Transverse colon (tissue), 4 donors: ENCODE results near the gene IDI1. TPM values are rescaled to one million over a fixed set of nuclear protein-coding genes. Genes with fewer than 3 reads are reported as not detected.
A peak's percentile ranks its signal among the peaks of the same experiment; 100 is the strongest.
"Not testable (repeated sequence)": the region's sequence is repeated elsewhere in the genome, so short reads cannot be mapped to it uniquely, and the experiment has no call there.

ENCODE experiments used
- DNase-seq: peaks from one replicate; pipeline ENCODE4 v3.0.0-alpha.2; 2019
- H3K27ac ChIP-seq, 4 donors: fragments of 200-600 bp; sonication (generic); 2 replicates each; pipeline ENCODE4 v1.5.1; 2016 to 2018; ENCODE audit warnings: inconsistent platforms in 4 of 4
- H3K27me3 ChIP-seq: fragments of 200-600 bp; sonication (generic); 2 replicates; pipeline ENCODE4 v1.5.1; 2017; ENCODE audit warnings: inconsistent platforms
- H3K36me3 ChIP-seq, 4 donors: fragments of 200-600 bp; sonication (generic); 2 replicates each; pipeline ENCODE4 v1.5.1; 2017 to 2019; ENCODE audit warnings: inconsistent platforms in 4 of 4
- H3K4me1 ChIP-seq, 4 donors: fragments of 200-600 bp; sonication (generic); 2 replicates each; pipeline ENCODE4 v1.5.1; 2017 to 2020; ENCODE audit warnings: inconsistent platforms in 4 of 4
- H3K4me3 ChIP-seq, 4 donors: fragments of 200-600 bp; sonication (generic); 1 replicate in 1 of 4; 2 replicates in 3 of 4; pipeline versions ENCODE4 v1.5.1 to v1.6.1; 2017 to 2019; ENCODE audit warnings: inconsistent platforms in 4 of 4
- H3K9me3 ChIP-seq, 2 donors: fragments of 200-600 bp; sonication (generic); 2 replicates each; pipeline ENCODE4 v1.5.1; 2017 to 2019; ENCODE audit warnings: inconsistent platforms in 2 of 2
- CTCF ChIP-seq, 5 experiments: fragments of 200-600 bp in 3 of 5; fragments of 450-650 bp in 2 of 5; sonication (generic) in 3 of 5; IDR thresholded peaks; 1 replicate in 2 of 5; 2 replicates in 3 of 5; pipeline ENCODE4 v1.5.1; 2016 to 2017; ENCODE audit warnings: antibody characterized with exemption in 5 of 5, inconsistent platforms in 3 of 5, mild to moderate bottlenecking in 2 of 5, moderate library complexity in 1 of 5
- EP300 ChIP-seq: sonication (generic); formaldehyde crosslinking; IDR thresholded peaks from one replicate; pipeline ENCODE4 v1.6.1; 2017; ENCODE audit warnings: antibody characterized with exemption, low read depth
- POLR2A ChIP-seq: fragments of 450-650 bp; IDR thresholded peaks from one replicate; pipeline ENCODE4 v1.6.1; 2016; ENCODE audit warnings: antibody characterized with exemption, mild to moderate bottlenecking, moderate library complexity
- POLR2AphosphoS5 ChIP-seq, 3 donors: sonication (generic); formaldehyde crosslinking; IDR thresholded peaks; one replicate each; pipeline ENCODE4 v1.6.1; 2016; ENCODE audit warnings: antibody characterized with exemption in 3 of 3
- WGBS, 2 donors: methylation state at CpG; one replicate each; pipeline ENCODE4 v1.1.5; 2018; ENCODE audit warnings: low coverage in 1 of 2; 5-methylcytosine and 5-hydroxymethylcytosine counted together
- in situ Hi-C, 4 donors: fragments of 200-750 bp; cut with MboI; loops; one replicate each; pipeline versions ENCODE4 v1.15.0 to v1.15.1; 2017; ENCODE audit warnings: low sequenced_read_pairs in 3 of 4, low pct_ligation_motif_present in 1 of 4, low pct_unique_long_range_greater_than_20kb in 1 of 4
- intact Hi-C: fragments of 100-400 bp; cut with DNase I; formaldehyde crosslinking; loops from one replicate; pipeline ENCODE4 v1.15.1; 2023; ENCODE audit warnings: low total_unique reads
- total RNA-seq, 4 donors: library from RNA; depleted of rRNA; stranded (reverse); fragments of >200 nt; gene quantifications; one replicate each; pipeline ENCODE4 v1.1.0, GENCODE V29; 2016

The IDI1 gene
- total RNA-seq, 4 donors from 2014 or later = 31.1 to 81.5 (median 57.1) TPM

GRCh38 chr10:1070919-1071318 lies 22.0 kb upstream of the IDI1 start:
- DNase-seq = no peak
- Histone ChIP-seq H3K4me1 (peaks cover 0 to 5% (median 2%) of the 10 kb centered on the region in 4 donors), H3K9me3 (no peaks in the 10 kb centered on the region), H3K36me3 (peaks cover 0 to 17% (median 5%) of the 10 kb centered on the region in 4 donors), H3K27ac (no peak overlapping the region), H3K27me3 (no peaks in the 10 kb centered on the region), H3K4me3 (no peak overlapping the region)
- WGBS, 2 donors = 83 to 87% methylated on average over 7 of the region's 7 CpGs
- in situ Hi-C loops (no loop called here), intact Hi-C loops (no loop called here)
- TF ChIP-seq POLR2AphosphoS5 (IDR thresholded peaks at IDR 0.05) (no peak), POLR2A (no peak), EP300 (no peak), CTCF (IDR thresholded peaks at IDR 0.05) (no peak)

GRCh38 chr10:1068380-1069361 lies 19.8 kb upstream of the IDI1 start:
- Histone ChIP-seq H3K36me3 (peaks cover 0 to 17% (median 3%) of the 10 kb centered on the region in 4 donors), H3K27ac (peak overlapping the region; percentile 57 to 73 (median 68)), H3K4me3 (peak overlapping the region in 1 of 4 donors; percentile 18), H3K27me3 (no peaks in the 10 kb centered on the region), H3K4me1 (peaks cover 0 to 5% (median 2%) of the 10 kb centered on the region in 4 donors), H3K9me3 (no peaks in the 10 kb centered on the region)
- no peak for DNase-seq
- in situ Hi-C loops = no loop called here
- intact Hi-C loops = no loop called here
- 48 to 62% methylated on average over 6 to 10 of the region's 10 CpGs for WGBS, 2 donors
- TF ChIP-seq EP300 (no peak), CTCF (IDR thresholded peaks at IDR 0.05) (no peak), POLR2AphosphoS5 (IDR thresholded peaks at IDR 0.05) (no peak), POLR2A (no peak)

- DNase-seq, H3K9me3 ChIP-seq, H3K27me3 ChIP-seq, in situ Hi-C loops, H3K27ac ChIP-seq, H3K4me1 ChIP-seq, H3K36me3 ChIP-seq, intact Hi-C loops, H3K4me3 ChIP-seq: not testable (repeated sequence)
- WGBS, 2 donors = 96 to 100% methylated on average over 1 to 8 of the region's 8 CpGs
Observed at GRCh38 chr10:1066734-1067133, 17.8 kb upstream of the IDI1 start.

GRCh38 chr10:1064964-1065247 lies 16.0 kb upstream of the IDI1 start:
- no peaks in the 10 kb centered on the region for H3K4me1 ChIP-seq
- TF ChIP-seq POLR2AphosphoS5 (IDR thresholded peaks at IDR 0.05) (no peak), POLR2A (no peak), EP300 (no peak), CTCF (IDR thresholded peaks at IDR 0.05) (no peak)
- no peaks in the 10 kb centered on the region for H3K9me3 ChIP-seq
- DNase-seq = no peak
- intact Hi-C loops (no loop called here), in situ Hi-C loops (no loop called here)
- H3K27me3 ChIP-seq = no peaks in the 10 kb centered on the region
- no peak overlapping the region for H3K4me3 ChIP-seq
- no peak overlapping the region for H3K27ac ChIP-seq
- WGBS, 2 donors = 92% methylated on average over 4 of the region's 4 CpGs
- no peaks in the 10 kb centered on the region for H3K36me3 ChIP-seq
